NT2/D1 (cell line): ENCODE results near the gene CD83.

Experiments
- DNase-seq: peaks from one replicate; pipeline ENCODE4 v3.0.0-alpha.2; 2011; ENCODE audit warnings: low read depth, low spot score
- H3K27me3 ChIP-seq: 2 replicates; pipeline ENCODE4 v1.6.0; 2011; ENCODE audit warnings: mild to moderate bottlenecking; ENCODE audit not compliant: insufficient read length, insufficient read depth
- H3K36me3 ChIP-seq: 2 replicates; pipeline ENCODE4 v1.6.1; 2011; ENCODE audit warnings: mild to moderate bottlenecking, low read length, mixed read lengths; ENCODE audit not compliant: insufficient read depth, insufficient read length
- H3K4me1 ChIP-seq: 2 replicates; pipeline ENCODE4 v1.5.1; 2011; ENCODE audit not compliant: insufficient read depth, insufficient read length
- H3K4me3 ChIP-seq: 2 replicates; pipeline ENCODE4 v1.5.1; 2011; ENCODE audit warnings: low read depth; ENCODE audit not compliant: insufficient read length
- H3K9ac ChIP-seq: 2 replicates; pipeline ENCODE4 v1.6.0; 2011; ENCODE audit warnings: low read depth; ENCODE audit not compliant: insufficient read length
- H3K9me3 ChIP-seq: 2 replicates; pipeline ENCODE4 v1.5.1; 2011; ENCODE audit warnings: mild to moderate bottlenecking, low read length; ENCODE audit not compliant: insufficient read depth
- SUZ12 ChIP-seq: IDR thresholded peaks from 2 replicates; pipeline ENCODE4 v1.6.1; 2011; ENCODE audit not compliant: insufficient read length, insufficient read depth; ENCODE audit errors: extremely low read depth
- YY1 ChIP-seq: IDR thresholded peaks from 2 replicates; pipeline ENCODE4 v1.6.1; 2011; ENCODE audit not compliant: insufficient read length, insufficient read depth
- ZNF274 ChIP-seq: IDR thresholded peaks from 2 replicates; pipeline ENCODE4 v1.6.1; 2011; ENCODE audit warnings: mild to moderate bottlenecking, low read depth, low read length

CD83 gene

GRCh38 chr6:14127611-14128010 lies 10.0 kb downstream of the CD83 start:
- H3K36me3 ChIP-seq, result peaks cover 5% of the 10 kb centered on the region

GRCh38 chr6:14128012-14128411 lies 10.4 kb downstream of the CD83 start:
- H3K9me3 ChIP-seq, result no peaks in the 10 kb centered on the region
- H3K4me3 ChIP-seq, result no peak overlapping the region
- H3K27me3 ChIP-seq, result no peaks in the 10 kb centered on the region
- H3K4me1 ChIP-seq, result no peaks in the 10 kb centered on the region
- TF ChIP-seq YY1 (no peak), SUZ12 (no peak), ZNF274 (no peak)
- no peak for DNase-seq
- H3K9ac ChIP-seq, result no peak overlapping the region
- H3K36me3 ChIP-seq, result peaks cover 7% of the 10 kb centered on the region

More at GRCh38 chr6:14127611-14128010, 10.0 kb downstream of the CD83 start:
- Histone ChIP-seq H3K9me3 (no peaks in the 10 kb centered on the region), H3K27me3 (no peaks in the 10 kb centered on the region), H3K4me3 (no peak overlapping the region), H3K4me1 (no peaks in the 10 kb centered on the region), H3K9ac (no peak overlapping the region)
- DNase-seq, result no peak
- TF ChIP-seq YY1, result no peak

DNA sequence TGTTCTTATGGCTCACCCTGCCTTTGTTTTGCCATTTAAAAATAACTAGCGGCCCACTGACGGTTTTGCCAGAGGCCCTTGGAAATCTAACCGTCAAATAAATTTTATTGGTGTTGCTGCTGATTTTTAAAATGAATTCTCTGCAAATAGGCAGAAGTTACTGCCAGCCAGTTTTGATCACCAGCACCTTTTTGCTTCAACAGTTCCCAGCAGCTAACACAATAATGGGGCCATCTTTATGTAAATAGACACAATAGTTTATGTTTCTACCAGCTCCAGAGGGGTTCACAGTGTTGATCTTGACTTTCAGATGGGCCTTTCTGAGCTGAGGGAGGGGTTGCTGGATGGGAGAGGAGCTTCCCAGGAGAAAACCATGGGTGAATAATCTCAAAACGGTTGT lies 11.2 kb downstream of the CD83 start:
- no peak overlapping the region for H3K4me3 ChIP-seq
- DNase-seq, result no peak
- H3K4me1 ChIP-seq, result no peaks in the 10 kb centered on the region
- H3K9ac ChIP-seq, result no peak overlapping the region
- H3K9me3 ChIP-seq, result no peaks in the 10 kb centered on the region
- no peaks in the 10 kb centered on the region for H3K27me3 ChIP-seq
- TF ChIP-seq YY1, result no peak
- TF ChIP-seq ZNF274, result no peak
- no peak for TF ChIP-seq SUZ12
- peaks cover 7% of the 10 kb centered on the region for H3K36me3 ChIP-seq

GRCh38 chr6:14129575-14129974 lies 12.0 kb downstream of the CD83 start:
- H3K9ac ChIP-seq, result no peak overlapping the region
- peaks cover 4% of the 10 kb centered on the region; the same call in 1 of the 2 replicates for H3K9me3 ChIP-seq
- peaks cover 8% of the 10 kb centered on the region for H3K36me3 ChIP-seq
- H3K4me3 ChIP-seq, result no peak overlapping the region
- no peak for TF ChIP-seq SUZ12
- no peak for TF ChIP-seq YY1
- no peak for TF ChIP-seq ZNF274
- peak; percentile 61 for DNase-seq
- no peaks in the 10 kb centered on the region for H3K4me1 ChIP-seq
- H3K27me3 ChIP-seq, result no peaks in the 10 kb centered on the region

- H3K36me3 ChIP-seq, result peaks cover 15% of the 10 kb centered on the region
- no peak for DNase-seq
- H3K4me1 ChIP-seq, result no peaks in the 10 kb centered on the region
- no peak for TF ChIP-seq YY1
- TF ChIP-seq SUZ12, result no peak
- no peak for TF ChIP-seq ZNF274
- H3K9me3 ChIP-seq, result peaks cover 5% of the 10 kb centered on the region; the same call in 1 of the 2 replicates
- no peaks in the 10 kb centered on the region for H3K27me3 ChIP-seq
- H3K4me3 ChIP-seq, result no peak overlapping the region
- H3K9ac ChIP-seq, result no peak overlapping the region
Observed at GRCh38 chr6:14130435-14131075, 13.0 kb downstream of the CD83 start.

GRCh38 chr6:14131579-14131978 lies 14.0 kb downstream of the CD83 start:
- Histone ChIP-seq H3K9ac (no peak overlapping the region), H3K9me3 (peaks cover 5% of the 10 kb centered on the region; the same call in 1 of the 2 replicates), H3K36me3 (peaks cover 15% of the 10 kb centered on the region), H3K4me1 (no peaks in the 10 kb centered on the region), H3K27me3 (no peaks in the 10 kb centered on the region), H3K4me3 (no peak overlapping the region)
- no peak for DNase-seq
- no peak for TF ChIP-seq YY1
- TF ChIP-seq SUZ12, result no peak
- TF ChIP-seq ZNF274, result no peak

DNA sequence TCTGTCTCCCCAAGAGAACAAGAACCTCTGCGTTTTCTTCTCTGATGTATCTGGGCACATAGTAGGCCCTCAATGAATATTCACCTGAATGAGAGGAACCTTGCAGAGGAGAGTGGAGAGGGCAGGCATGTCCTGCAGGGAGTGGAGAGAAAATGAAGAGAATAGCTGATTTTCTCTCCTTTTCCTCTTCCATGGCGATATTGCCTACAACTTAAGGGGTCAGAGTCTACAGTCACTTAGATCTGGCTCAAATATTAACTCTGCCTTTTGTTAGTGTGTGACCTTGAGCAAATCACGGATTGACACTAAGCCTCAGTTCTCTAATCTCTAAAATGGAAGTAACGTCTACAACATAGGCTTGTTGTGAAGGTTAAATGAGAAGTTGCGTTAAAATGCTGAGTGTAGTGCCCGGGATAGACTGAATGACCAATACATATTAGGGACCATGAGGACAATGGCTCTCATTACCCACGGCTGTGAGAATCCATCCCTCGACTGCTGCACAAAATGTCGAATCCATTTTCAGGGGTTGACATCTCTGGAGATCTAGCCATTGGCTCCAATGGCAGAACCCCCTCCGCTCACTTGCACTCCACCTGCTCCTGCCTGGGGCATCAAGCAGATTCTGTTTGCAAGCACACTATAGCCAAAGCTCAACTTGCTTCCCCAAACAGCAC lies 14.8 kb downstream of the CD83 start:
- H3K4me1 ChIP-seq, result no peaks in the 10 kb centered on the region
- peaks cover 15% of the 10 kb centered on the region for H3K36me3 ChIP-seq
- DNase-seq, result no peak
- H3K4me3 ChIP-seq, result no peak overlapping the region
- peaks cover 5% of the 10 kb centered on the region; the same call in 1 of the 2 replicates for H3K9me3 ChIP-seq
- H3K27me3 ChIP-seq, result no peaks in the 10 kb centered on the region
- TF ChIP-seq YY1 (no peak), SUZ12 (no peak)
- H3K9ac ChIP-seq, result no peak overlapping the region
